ENCODE data around the gene MRM3.
"Not testable (repeated sequence)": the region's sequence is repeated elsewhere in the genome, so short reads cannot be mapped to it uniquely, and the experiment has no call there.

The MRM3 gene

GRCh38 chr17:755319-755961, 26.7 kb upstream of the MRM3 start:
- DNase-seq (ENCODE audit: low spot score), result not testable (repeated sequence)

- not testable (repeated sequence) for DNase-seq (ENCODE audit: low spot score)
Measured at GRCh38 chr17:756010-756567, 26.1 kb upstream of the MRM3 start.

- DNase-seq (ENCODE audit: low spot score), result no peak
Measured at GRCh38 chr17:759964-760363, 22.2 kb upstream of the MRM3 start.

- no peak for DNase-seq (ENCODE audit: low spot score)
Measured at GRCh38 chr17:760371-760770, 21.8 kb upstream of the MRM3 start.

GRCh38 chr17:767076-767475, 15.1 kb upstream of the MRM3 start:
- DNase-seq (ENCODE audit: low spot score), result no peak

GRCh38 chr17:773016-773415, 9.1 kb upstream of the MRM3 start:
- no peak for DNase-seq (ENCODE audit: low spot score)

GRCh38 chr17:773467-774312, 8.5 kb upstream of the MRM3 start:
- DNase-seq (ENCODE audit: low spot score), result peak; percentile 40

- DNase-seq (ENCODE audit: low spot score), result no peak
Measured at GRCh38 chr17:774313-774584, 7.9 kb upstream of the MRM3 start.

GRCh38 chr17:778096-778495, 4.1 kb upstream of the MRM3 start:
- DNase-seq (ENCODE audit: low spot score), result no peak

GRCh38 chr17:784143-784542, 2.0 kb downstream of the MRM3 start:
- DNase-seq (ENCODE audit: low spot score), result no peak

- not testable (repeated sequence) for DNase-seq (ENCODE audit: low spot score)
Measured at GRCh38 chr17:785901-786300, 3.7 kb downstream of the MRM3 start.

GRCh38 chr17:787641-788221, 5.6 kb downstream of the MRM3 start:
- DNase-seq (ENCODE audit: low spot score), result no peak

GRCh38 chr17:788551-788950, 6.4 kb downstream of the MRM3 start:
- DNase-seq (ENCODE audit: low spot score), result no peak

GRCh38 chr17:789160-789840, 7.1 kb downstream of the MRM3 start:
- no peak for DNase-seq (ENCODE audit: low spot score)

- not testable (repeated sequence) for DNase-seq (ENCODE audit: low spot score)
Measured at GRCh38 chr17:789931-790873, 8.0 kb downstream of the MRM3 start.

GRCh38 chr17:790874-791247, 8.7 kb downstream of the MRM3 start:
- not testable (repeated sequence) for DNase-seq (ENCODE audit: low spot score)

GRCh38 chr17:791829-792228, 9.7 kb downstream of the MRM3 start:
- DNase-seq (ENCODE audit: low spot score), result no peak

- DNase-seq (ENCODE audit: low spot score), result no peak
Measured at GRCh38 chr17:792277-792676, 10.1 kb downstream of the MRM3 start.

- peak; percentile 38 for DNase-seq (ENCODE audit: low spot score)
Measured at GRCh38 chr17:794876-795275, 12.7 kb downstream of the MRM3 start.

GRCh38 chr17:795276-795675, 13.1 kb downstream of the MRM3 start:
- DNase-seq (ENCODE audit: low spot score), result no peak

GRCh38 chr17:795721-796120, 13.6 kb downstream of the MRM3 start:
- DNase-seq (ENCODE audit: low spot score), result no peak
